Spleen (tissue), 11 donors: Measurements from ENCODE around the gene ATP9A. TPM values are rescaled to one million over a fixed set of nuclear protein-coding genes. Genes with fewer than 3 reads are reported as not detected.
A peak's percentile ranks its signal among the peaks of the same experiment; 100 is the strongest.

Experiments used
- DNase-seq: peaks from one replicate; pipeline ENCODE4 v3.0.0-alpha.2; 2020
- H3K27ac ChIP-seq, 8 donors: fragments of 200-600 bp; sonication (generic) in 7 of 8; 1 replicate in 4 of 8; 2 replicates in 4 of 8; pipeline versions ENCODE4 v1.5.0 to v1.8.0; 2016 to 2021; ENCODE audit warnings: inconsistent platforms in 4 of 8, mild to moderate bottlenecking in 4 of 8, moderate library complexity in 1 of 8
- H3K27me3 ChIP-seq, 7 donors: fragments of 200-600 bp; sonication (generic) in 6 of 7; replicated peaks in 1 of 7; 1 replicate in 4 of 7; 2 replicates in 3 of 7; pipeline versions ENCODE4 v1.5.0 to v1.8.0; 2016 to 2021; ENCODE audit warnings: inconsistent platforms in 3 of 7, mild to moderate bottlenecking in 1 of 7
- H3K36me3 ChIP-seq, 6 donors: fragments of 200-600 bp; sonication (generic) in 5 of 6; 1 replicate in 4 of 6; 2 replicates in 2 of 6; pipeline versions ENCODE4 v1.5.0 to v1.8.0; 2016 to 2021; ENCODE audit warnings: inconsistent platforms in 2 of 6
- H3K4me1 ChIP-seq, 6 donors: fragments of 200-600 bp; sonication (generic) in 5 of 6; 1 replicate in 3 of 6; 2 replicates in 3 of 6; pipeline versions ENCODE4 v1.5.0 to v1.8.0; 2016 to 2021; ENCODE audit warnings: inconsistent platforms in 3 of 6
- H3K4me3 ChIP-seq, 8 donors: fragments of 200-600 bp; sonication (generic) in 7 of 8; 1 replicate in 4 of 8; 2 replicates in 4 of 8; pipeline versions ENCODE4 v1.5.0 to v1.8.0; 2016 to 2021; ENCODE audit warnings: inconsistent platforms in 4 of 8, mild to moderate bottlenecking in 4 of 8, moderate library complexity in 2 of 8
- H3K9me3 ChIP-seq, 8 donors: fragments of 200-600 bp; sonication (generic) in 7 of 8; 1 replicate in 4 of 8; 2 replicates in 4 of 8; pipeline versions ENCODE4 v1.5.0 to v1.8.0; 2016 to 2021; ENCODE audit warnings: inconsistent platforms in 4 of 8
- POLR2A ChIP-seq, 3 donors: fragments of 450-650 bp; IDR thresholded peaks; one replicate each; pipeline ENCODE4 v1.5.1; 2017; ENCODE audit warnings: antibody characterized with exemption in 3 of 3, mild to moderate bottlenecking in 1 of 3
- POLR2AphosphoS5 ChIP-seq, 3 donors: sonication (generic); formaldehyde crosslinking; IDR thresholded peaks; one replicate each; pipeline ENCODE4 v1.5.1; 2017; ENCODE audit warnings: antibody characterized with exemption in 3 of 3
- WGBS, 5 donors: extraction: QIAGEN DNeasy Blood & Tissue Kit in 3 of 5; methylation state at CpG; one replicate each; pipeline versions ENCODE4 v1.1.5 to v1.1.7; 2013 to 2018; 5-methylcytosine and 5-hydroxymethylcytosine counted together
- intact Hi-C: fragments of 100-400 bp; cut with DNase I; formaldehyde crosslinking; loops from one replicate; pipeline ENCODE4 v1.15.0; 2023; ENCODE audit warnings: low total_unique reads
- polyA plus RNA-seq, 3 donors: library from polyadenylated mRNA; stranded (reverse); fragments of 200-250 nt; gene quantifications; one replicate each; pipeline ENCODE4 v1.2.1, GENCODE V29; 2013
- total RNA-seq, 7 donors: library from RNA; depleted of rRNA in 3 of 7; stranded (reverse); fragments of >200 nt in 3 of 7; fragmentation: NEBNext Ultra II Directional in 4 of 7; extraction: Animal tissue kit (Norgen Biotek cat#: 25700) in 4 of 7; gene quantifications; one replicate each; pipeline versions ENCODE4 v1.1.0 to v1.2.1, GENCODE V29; 2016 to 2021
- TF ChIP-seq, protein P1 (sequence below), 11 experiments: fragments of 200-600 bp in 7 of 11; fragments of 450-650 bp in 4 of 11; sonication (generic) in 4 of 11; IDR thresholded peaks in 8 of 11; conservative IDR thresholded peaks in 3 of 11; 1 replicate in 7 of 11; 2 replicates in 4 of 11; pipeline versions ENCODE4 v1.4.0 to v1.8.0; 2016 to 2021; ENCODE audit warnings: antibody characterized with exemption in 11 of 11, inconsistent platforms in 4 of 11, mild to moderate bottlenecking in 1 of 11
- donor health status: healthy with polysubstance abuse.
- donor health status: DM: no; HTN: no; CAD: no; lungs with moderate emphysema.
- donor health status: DM: no; HTN: no; CAD: no.
- donor health status: Bipolar disorder and iron deficiency.
- donor health status: healthy.
- donor health status: DM: no; HTN: no; CAD: no.
- donor health status: DM: yes; HTN: yes; CAD: no.

The ATP9A gene
- total and polyA plus RNA-seq, 10 donors = 0.37 to 11.5 (median 7.6) TPM

DNA sequence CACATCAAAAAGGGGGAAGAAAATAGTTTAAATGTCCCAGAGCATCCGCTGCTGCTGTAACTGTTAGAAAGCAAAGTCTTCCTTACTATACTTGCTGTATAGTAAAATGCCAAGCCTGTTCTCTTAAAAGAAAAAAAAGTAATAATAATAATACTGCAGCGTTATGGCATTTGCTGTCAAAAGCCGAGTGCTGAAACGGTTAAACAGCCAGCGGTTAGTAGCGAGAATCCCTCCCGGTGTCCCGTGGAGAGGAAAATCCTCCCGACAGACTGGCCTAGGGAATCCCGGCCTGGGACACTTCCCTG, 206.2 kb downstream of the ATP9A start:
- H3K4me1 ChIP-seq = peaks cover 13 to 42% (median 32%) of the 10 kb centered on the region in 6 donors
- intact Hi-C loops = no loop called here
- H3K9me3 ChIP-seq = no peaks in the 10 kb centered on the region
- WGBS, 5 donors = 0 to 2% (median 2%) methylated on average over 10 of the region's 10 CpGs
- TF ChIP-seq, protein P1, sequence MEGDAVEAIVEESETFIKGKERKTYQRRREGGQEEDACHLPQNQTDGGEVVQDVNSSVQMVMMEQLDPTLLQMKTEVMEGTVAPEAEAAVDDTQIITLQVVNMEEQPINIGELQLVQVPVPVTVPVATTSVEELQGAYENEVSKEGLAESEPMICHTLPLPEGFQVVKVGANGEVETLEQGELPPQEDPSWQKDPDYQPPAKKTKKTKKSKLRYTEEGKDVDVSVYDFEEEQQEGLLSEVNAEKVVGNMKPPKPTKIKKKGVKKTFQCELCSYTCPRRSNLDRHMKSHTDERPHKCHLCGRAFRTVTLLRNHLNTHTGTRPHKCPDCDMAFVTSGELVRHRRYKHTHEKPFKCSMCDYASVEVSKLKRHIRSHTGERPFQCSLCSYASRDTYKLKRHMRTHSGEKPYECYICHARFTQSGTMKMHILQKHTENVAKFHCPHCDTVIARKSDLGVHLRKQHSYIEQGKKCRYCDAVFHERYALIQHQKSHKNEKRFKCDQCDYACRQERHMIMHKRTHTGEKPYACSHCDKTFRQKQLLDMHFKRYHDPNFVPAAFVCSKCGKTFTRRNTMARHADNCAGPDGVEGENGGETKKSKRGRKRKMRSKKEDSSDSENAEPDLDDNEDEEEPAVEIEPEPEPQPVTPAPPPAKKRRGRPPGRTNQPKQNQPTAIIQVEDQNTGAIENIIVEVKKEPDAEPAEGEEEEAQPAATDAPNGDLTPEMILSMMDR (IDR thresholded peaks at IDR 0.05 in 8 of 11, conservative IDR thresholded peaks at IDR 0.05 in 3 of 11) = no peak
- no peak for TF ChIP-seq POLR2A (IDR thresholded peaks at IDR 0.05)
- TF ChIP-seq POLR2AphosphoS5 (IDR thresholded peaks at IDR 0.05) = no peak
- H3K4me3 ChIP-seq = peak overlapping the region; percentile 20 to 67 (median 42)
- H3K27ac ChIP-seq = peak overlapping the region in 7 of 8 donors; percentile 63 to 92 (median 76)
- no peaks in the 10 kb centered on the region for H3K36me3 ChIP-seq
- DNase-seq = no peak
- H3K27me3 ChIP-seq = peaks cover 0 to 88% (median 36%) of the 10 kb centered on the region in 7 donors

GRCh38 chr20:51560550-51561307, 207.5 kb downstream of the ATP9A start:
- Histone ChIP-seq H3K4me3 (no peak overlapping the region), H3K36me3 (no peaks in the 10 kb centered on the region), H3K27me3 (peaks cover 0 to 82% (median 36%) of the 10 kb centered on the region in 7 donors), H3K9me3 (no peaks in the 10 kb centered on the region), H3K27ac (no peak overlapping the region), H3K4me1 (peaks cover 13 to 42% (median 32%) of the 10 kb centered on the region in 6 donors)
- no peak for DNase-seq
- intact Hi-C loops = no loop called here
- WGBS, 5 donors = 41 to 53% (median 48%) methylated on average over 16 of the region's 16 CpGs
- TF ChIP-seq POLR2A (IDR thresholded peaks at IDR 0.05) (no peak), POLR2AphosphoS5 (IDR thresholded peaks at IDR 0.05) (no peak)

DNA sequence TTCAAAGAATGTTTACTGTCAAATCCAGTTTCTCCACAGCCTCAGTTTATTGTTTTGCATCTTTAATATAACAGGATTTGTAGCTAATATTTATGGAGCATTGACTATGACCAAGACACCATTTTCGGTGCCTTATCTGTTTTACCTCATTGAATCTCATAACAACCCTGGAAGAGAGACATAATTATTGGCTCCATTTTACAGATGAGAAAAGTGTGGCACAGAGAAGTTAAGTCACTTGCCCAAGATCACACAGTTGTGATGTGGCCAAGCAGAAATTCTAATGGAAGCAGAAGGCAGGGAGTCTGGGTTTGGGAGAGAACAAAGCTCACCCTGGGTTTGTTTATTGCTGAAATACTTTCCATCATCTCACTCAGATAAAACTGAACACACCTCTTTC, 208.1 kb downstream of the ATP9A start:
- no peak for TF ChIP-seq POLR2A (IDR thresholded peaks at IDR 0.05)
- no peak for TF ChIP-seq POLR2AphosphoS5 (IDR thresholded peaks at IDR 0.05)
- TF ChIP-seq, protein P1 (IDR thresholded peaks at IDR 0.05 in 8 of 11, conservative IDR thresholded peaks at IDR 0.05 in 3 of 11) = no peak
- Histone ChIP-seq H3K36me3 (no peaks in the 10 kb centered on the region), H3K27ac (no peak overlapping the region), H3K4me1 (peaks cover 13 to 42% (median 32%) of the 10 kb centered on the region in 6 donors), H3K4me3 (no peak overlapping the region), H3K9me3 (no peaks in the 10 kb centered on the region), H3K27me3 (peaks cover 0 to 82% (median 36%) of the 10 kb centered on the region in 7 donors)
- intact Hi-C loops = no loop called here
- no peak for DNase-seq
- WGBS, 5 donors = 90 to 94% (median 94%) methylated on average over 1 of the region's 1 CpG

- DNase-seq = no peak
- TF ChIP-seq POLR2AphosphoS5 (IDR thresholded peaks at IDR 0.05) = no peak
- TF ChIP-seq, protein P1 (IDR thresholded peaks at IDR 0.05 in 8 of 11, conservative IDR thresholded peaks at IDR 0.05 in 3 of 11) = no peak
- TF ChIP-seq POLR2A (IDR thresholded peaks at IDR 0.05) = no peak
- WGBS, 5 donors = 47 to 57% (median 54%) methylated on average over 11 of the region's 11 CpGs
- H3K36me3 ChIP-seq = no peaks in the 10 kb centered on the region
- no peak overlapping the region for H3K27ac ChIP-seq
- H3K27me3 ChIP-seq = peaks cover 0 to 29% (median 2%) of the 10 kb centered on the region in 7 donors
- no peak overlapping the region for H3K4me3 ChIP-seq
- no peaks in the 10 kb centered on the region for H3K4me1 ChIP-seq
- intact Hi-C loops = no loop called here
- H3K9me3 ChIP-seq = no peaks in the 10 kb centered on the region
Observed at GRCh38 chr20:51554538-51555165, 213.5 kb downstream of the ATP9A start.
